ENCODE results near the gene ZNRF1. TPM values are rescaled to one million over a fixed set of nuclear protein-coding genes. Genes with fewer than 3 reads are reported as not detected.

The ZNRF1 gene
- total and polyA plus RNA-seq, 2 of the 4 experiments (the other 2 are of a cell fraction), result 8.2 to 20.7 TPM

- H2AK9ac ChIP-seq (replicated peaks; ENCODE audit: low read depth, low read length, poor library complexity), result no peak overlapping the region
- no peak overlapping the region for H3K27ac ChIP-seq (ENCODE audit: insufficient read depth, low read length)
- no peak overlapping the region for H2AFZ ChIP-seq (replicated peaks; ENCODE audit: low read length, poor library complexity)
- no peak overlapping the region for H4K91ac ChIP-seq (ENCODE audit: insufficient read depth, low read depth, low read length)
- no peak overlapping the region for H3K4me3 ChIP-seq (ENCODE audit: insufficient read depth, low read depth, low read length)
- H2BK120ac ChIP-seq (ENCODE audit: low read depth, low read length), result no peak overlapping the region
- no peak overlapping the region for H3K56ac ChIP-seq (ENCODE audit: extremely low read depth, insufficient read depth, low read length)
- no peak overlapping the region for H3K4me2 ChIP-seq (ENCODE audit: low read depth, low read length)
- no peak overlapping the region for H2AK5ac ChIP-seq (ENCODE audit: low read depth, low read length)
- H2BK15ac ChIP-seq (ENCODE audit: low read depth, low read length), result no peak overlapping the region
- H2BK20ac ChIP-seq (ENCODE audit: low read depth, low read length), result no peak overlapping the region
- no peak overlapping the region for H2BK5ac ChIP-seq (ENCODE audit: low read depth, low read length, poor library complexity, severe bottlenecking)
- no peak for ATAC-seq (ENCODE audit: low read depth)
- H3K14ac ChIP-seq (replicated peaks; ENCODE audit: low read depth, low read length), result no peak overlapping the region
- H3K9me1 ChIP-seq (ENCODE audit: insufficient read depth, low read length), result no peaks in the 10 kb centered on the region
- CTCF ChIA-PET, result interaction anchor here (1.7 kb wide), 1 partner anchor 19 kb away, joined by 4 read pairs; no protein-coding TSS in a partner anchor
- H4K5ac ChIP-seq (ENCODE audit: low read depth, low read length), result no peak overlapping the region
- no peak overlapping the region for H3K23ac ChIP-seq (ENCODE audit: low read depth, low read length)
- dilution Hi-C loops (cut with HindIII; ENCODE audit: low sequenced_read_pairs, unreplicated experiment) (no loop called here), intact Hi-C loops (cut with micrococcal nuclease) (no loop called here), in situ Hi-C loops (cut with MboI; ENCODE audit: low sequenced_read_pairs) (no loop called here)
- TF ChIP-seq RAD21 (IDR thresholded peaks at IDR 0.05; ENCODE audit: low read length) (peak; percentile 24; the same call in 1 of the 2 replicates), RCOR1 (IDR thresholded peaks at IDR 0.05; ENCODE audit: insufficient replicate concordance, low read length) (no peak), CTCF (conservative IDR thresholded peaks at IDR 0.05; ENCODE audit: low read depth, low read length) (no peak; the same call in 1 of the 2 replicates)
- H3K9ac ChIP-seq (ENCODE audit: low read depth, low read length), result no peak overlapping the region
- H3K9me3 ChIP-seq (ENCODE audit: control insufficient read depth, insufficient read depth, low read length), result peaks cover 4% of the 10 kb centered on the region; the same call in 1 of the 2 replicates
- no peaks in the 10 kb centered on the region for H3K4me1 ChIP-seq (ENCODE audit: control insufficient read depth, insufficient read depth, low read length)
- H4K8ac ChIP-seq (ENCODE audit: low read depth in 2 of 2, low read length in 2 of 2), result no peak overlapping the region
- H4K20me1 ChIP-seq (ENCODE audit: insufficient read depth, low read length), result no peaks in the 10 kb centered on the region
- H3K18ac ChIP-seq (ENCODE audit: low read depth, low read length), result no peak overlapping the region
- DNase-seq, result no peak
- no peaks in the 10 kb centered on the region for H3K79me1 ChIP-seq (ENCODE audit: low read depth in 1 of 2, low read length in 2 of 2)
- H3K27me3 ChIP-seq (ENCODE audit: control insufficient read depth, insufficient read depth, low read length), result peaks cover 3% of the 10 kb centered on the region; the same call in 1 of the 2 replicates
- WGBS, 2 experiments (ENCODE audit: extremely low coverage in 2 of 2, insufficient read length in 1 of 2), result 66% methylated on average over 6 of the region's 9 CpGs; no CpG with 5 or more reads in 1 of the 2 experiments
- H3K4ac ChIP-seq (ENCODE audit: low read depth, low read length), result no peak overlapping the region
- no peaks in the 10 kb centered on the region for H3K36me3 ChIP-seq (ENCODE audit: control insufficient read depth, insufficient read depth, low read length)
- POLR2A ChIA-PET (ENCODE audit: unreplicated experiment), result no interaction called here
- no TSS peak for BruUV-seq (replicated peaks)
These were observed 131.4 kb downstream of the ZNRF1 start for GRCh38 chr16:75130150-75130771.
